PC-9 (cell line): ENCODE data around the gene RIPOR2. TPM values are rescaled to one million over a fixed set of nuclear protein-coding genes. Genes with fewer than 3 reads are reported as not detected.

ENCODE experiments used
- BruUV-seq: library from RNA; stranded (reverse); fragments of 400-500 nt; replicated peaks from 2 replicates; lab custom pipeline; 2021; lab: Mats Ljungman, UMichigan
- CTCF ChIA-PET: fragments of 300-600 bp; sonication (Branson Sonifier 250); formaldehyde crosslinking; loops from one replicate; lab custom pipeline; 2022; ENCODE audit warnings: antibody characterized with exemption; lab: Charles Lee
- POLR2A ChIA-PET: fragments of 300-600 bp; sonication (Branson Sonifier 250); formaldehyde crosslinking; loops from one replicate; lab custom pipeline; 2022; ENCODE audit warnings: antibody characterized with exemption; ENCODE audit not compliant: unreplicated experiment; lab: Charles Lee
- DNase-seq, 2 experiments: peaks; one replicate each; pipeline versions ENCODE4 v3.0.0 to v3.0.0-alpha.2; 2015 to 2022; ENCODE audit warnings: mixed read lengths in 1 of 2
- H2AFZ ChIP-seq: fragments of 200-600 bp; sonication (generic); 2 replicates; pipeline ENCODE4 v1.8.1; 2017; ENCODE audit warnings: antibody characterized with exemption
- H3F3A ChIP-seq: fragments of 200-600 bp; sonication (generic); 2 replicates; pipeline ENCODE4 v1.8.1; 2017; ENCODE audit warnings: antibody characterized with exemption, mild to moderate bottlenecking, low read depth; ENCODE audit not compliant: insufficient read depth
- H3K27ac ChIP-seq: fragments of 200-600 bp; sonication (generic); 2 replicates; pipeline ENCODE4 v1.6.1; 2016; ENCODE audit warnings: mixed run types
- H3K27me3 ChIP-seq: fragments of 200-600 bp; sonication (generic); 2 replicates; pipeline ENCODE4 v1.6.1; 2016; ENCODE audit warnings: low read depth, mixed run types; ENCODE audit not compliant: insufficient read depth
- H3K36me3 ChIP-seq: fragments of 200-600 bp; sonication (generic); 2 replicates; pipeline ENCODE4 v1.6.1; 2016; ENCODE audit warnings: low read depth, mixed run types
- H3K4me1 ChIP-seq: fragments of 200-600 bp; sonication (generic); replicated peaks from 2 replicates; pipeline ENCODE4 v1.6.1; 2016; ENCODE audit warnings: mixed run types; ENCODE audit not compliant: insufficient read depth
- H3K4me2 ChIP-seq: fragments of 200-600 bp; sonication (generic); 2 replicates; pipeline ENCODE4 v1.6.1; 2017; ENCODE audit warnings: mixed run types
- H3K4me3 ChIP-seq: fragments of 200-600 bp; sonication (generic); 2 replicates; pipeline ENCODE4 v1.6.1; 2016; ENCODE audit warnings: mixed run types
- H3K79me2 ChIP-seq: fragments of 200-600 bp; sonication (generic); 2 replicates; pipeline ENCODE4 v1.6.1; 2017; ENCODE audit warnings: low read depth, mixed run types
- H3K9me2 ChIP-seq: fragments of 200-600 bp; sonication (generic); 2 replicates; pipeline ENCODE4 v1.8.1; 2017; ENCODE audit warnings: mild to moderate bottlenecking; ENCODE audit not compliant: insufficient read depth
- H3K9me3 ChIP-seq: fragments of 200-600 bp; sonication (generic); 2 replicates; pipeline ENCODE4 v1.8.1; 2016; ENCODE audit warnings: low read depth; ENCODE audit not compliant: insufficient read depth
- H4K20me1 ChIP-seq: fragments of 200-600 bp; sonication (generic); 2 replicates; pipeline ENCODE4 v1.8.1; 2017; ENCODE audit not compliant: insufficient read depth
- CTCF ChIP-seq: fragments of 200-600 bp; sonication (generic); conservative IDR thresholded peaks from 2 replicates; pipeline ENCODE4 v1.6.1; 2017; ENCODE audit warnings: mixed run types, antibody characterized with exemption, mild to moderate bottlenecking, moderate library complexity
- EZH2 ChIP-seq: fragments of 200-600 bp; sonication (generic); IDR thresholded peaks from 2 replicates; pipeline ENCODE4 v1.8.0; 2017; ENCODE audit warnings: antibody characterized with exemption, low read depth
- intact Hi-C: fragments of 100-400 bp; cut with micrococcal nuclease; formaldehyde crosslinking; loops from one replicate; pipeline ENCODE4 v1.10.0; 2022; ENCODE audit not compliant: unreplicated experiment
- total RNA-seq: library from RNA; stranded (reverse); gene quantifications from 2 replicates; pipeline ENCODE4 v1.2.3, GENCODE V29; 2021

RIPOR2 gene
- total RNA-seq, 1 experiment from 2014 or later: 0.94 TPM

- ChIA-PET CTCF (interaction anchor here (0.6 to 1.0 kb wide), 2 partner anchors 12 to 72 kb away, joined by 3 read pairs; no protein-coding TSS in a partner anchor), POLR2A (interaction anchor here (0.5 kb wide), 1 partner anchor 80 kb away, joined by 3 read pairs; no protein-coding TSS in a partner anchor)
- Histone ChIP-seq H3K27ac (no peak overlapping the region), H3K9me2 (no peaks in the 10 kb centered on the region), H3K4me1 (peaks cover 27% of the 10 kb centered on the region), H3F3A (no peaks in the 10 kb centered on the region), H3K9me3 (no peaks in the 10 kb centered on the region), H2AFZ (no peak overlapping the region), H4K20me1 (no peaks in the 10 kb centered on the region), H3K36me3 (no peaks in the 10 kb centered on the region), H3K27me3 (no peaks in the 10 kb centered on the region), H3K79me2 (no peaks in the 10 kb centered on the region), H3K4me3 (no peak overlapping the region), H3K4me2 (no peak overlapping the region)
- TF ChIP-seq EZH2 (no peak), CTCF (no peak)
- intact Hi-C loops: loop anchor here (5.0 kb wide), 1 partner anchor 59 kb away; no protein-coding TSS in a partner anchor
- no peak for DNase-seq
- BruUV-seq: no TSS peak
These were observed 2.5 kb downstream of the RIPOR2 start for GRCh38 chr6:24933266-24933665.

GRCh38 chr6:24932832-24933231 lies 2.9 kb downstream of the RIPOR2 start:
- Histone ChIP-seq H3K79me2 (no peaks in the 10 kb centered on the region), H2AFZ (no peak overlapping the region), H3K36me3 (no peaks in the 10 kb centered on the region), H3K27ac (no peak overlapping the region), H3K9me2 (no peaks in the 10 kb centered on the region), H3K4me3 (no peak overlapping the region), H3K4me1 (peaks cover 32% of the 10 kb centered on the region), H4K20me1 (no peaks in the 10 kb centered on the region), H3K4me2 (no peak overlapping the region; the same call in 1 of the 2 replicates), H3K27me3 (no peaks in the 10 kb centered on the region), H3K9me3 (no peaks in the 10 kb centered on the region), H3F3A (no peaks in the 10 kb centered on the region)
- TF ChIP-seq CTCF: no peak
- TF ChIP-seq EZH2: no peak
- CTCF ChIA-PET: interaction anchor here (0.6 kb wide), 1 partner anchor 12 kb away, joined by 3 read pairs; no protein-coding TSS in a partner anchor
- intact Hi-C loops: loop anchor here (5.0 kb wide), 1 partner anchor 59 kb away; no protein-coding TSS in a partner anchor
- no TSS peak for BruUV-seq
- no peak for DNase-seq
- POLR2A ChIA-PET: interaction anchor here (0.5 kb wide), 1 partner anchor 80 kb away, joined by 3 read pairs; no protein-coding TSS in a partner anchor

- peak in 1 of 2 experiments; percentile 46 for DNase-seq
- Histone ChIP-seq H3K79me2 (no peaks in the 10 kb centered on the region), H3K27me3 (no peaks in the 10 kb centered on the region), H3K9me2 (no peaks in the 10 kb centered on the region), H3K9me3 (no peaks in the 10 kb centered on the region), H3K27ac (no peak overlapping the region), H3K36me3 (no peaks in the 10 kb centered on the region), H3K4me2 (peak overlapping the region; percentile 40), H4K20me1 (no peaks in the 10 kb centered on the region), H2AFZ (peak overlapping the region; percentile 46; the same call in 1 of the 2 replicates), H3K4me3 (no peak overlapping the region), H3F3A (no peaks in the 10 kb centered on the region), H3K4me1 (peaks cover 34% of the 10 kb centered on the region)
- ChIA-PET POLR2A (no interaction called here), CTCF (no interaction called here)
- TF ChIP-seq EZH2: no peak
- TF ChIP-seq CTCF: no peak
- intact Hi-C loops: loop anchor here (5.0 kb wide), 1 partner anchor 60 kb away; no protein-coding TSS in a partner anchor
- no TSS peak for BruUV-seq
These were observed 3.8 kb downstream of the RIPOR2 start for GRCh38 chr6:24931718-24932691.
